Muscle of arm (tissue), 12 donors: ENCODE data around the gene KCNMA1. TPM values are rescaled to one million over a fixed set of nuclear protein-coding genes. Genes with fewer than 3 reads are reported as not detected.
"Not testable (repeated sequence)": the region's sequence is repeated elsewhere in the genome, so short reads cannot be mapped to it uniquely, and the experiment has no call there.

Source experiments
- DNase-seq: peaks from one replicate; pipeline ENCODE4 v3.0.0-alpha.2; 2013
- polyA plus RNA-seq, 12 donors: library from polyadenylated mRNA; unstranded; fragments of 120-200 nt; gene quantifications; one replicate each; pipeline ENCODE4 v1.2.1, GENCODE V29; 2013; ENCODE audit not compliant: insufficient read length in 12 of 12

KCNMA1 gene
- polyA plus RNA-seq, 12 donors, result 12.3 to 20.1 (median 16.4) TPM; not detected in 1

DNA sequence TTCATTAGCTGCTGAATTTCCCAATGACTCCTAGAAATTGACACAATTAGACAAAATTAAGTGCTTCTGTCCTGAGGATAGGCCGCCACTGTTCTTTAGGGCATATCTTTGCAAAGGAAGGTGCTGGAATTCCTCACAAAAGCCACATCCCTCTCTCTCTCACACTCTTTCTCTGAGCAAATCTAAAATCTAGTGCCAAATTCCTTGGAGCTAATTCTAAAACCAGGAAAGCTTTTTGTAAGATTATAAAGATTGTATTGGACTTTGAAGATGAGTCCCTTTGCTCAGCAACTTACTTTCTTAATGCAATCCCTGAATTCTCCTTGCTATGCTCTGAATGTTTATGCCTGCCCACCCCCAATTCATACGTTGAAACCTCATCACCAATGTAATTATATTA is 288.9 kb downstream of the KCNMA1 start:
- no peak for DNase-seq

DNA sequence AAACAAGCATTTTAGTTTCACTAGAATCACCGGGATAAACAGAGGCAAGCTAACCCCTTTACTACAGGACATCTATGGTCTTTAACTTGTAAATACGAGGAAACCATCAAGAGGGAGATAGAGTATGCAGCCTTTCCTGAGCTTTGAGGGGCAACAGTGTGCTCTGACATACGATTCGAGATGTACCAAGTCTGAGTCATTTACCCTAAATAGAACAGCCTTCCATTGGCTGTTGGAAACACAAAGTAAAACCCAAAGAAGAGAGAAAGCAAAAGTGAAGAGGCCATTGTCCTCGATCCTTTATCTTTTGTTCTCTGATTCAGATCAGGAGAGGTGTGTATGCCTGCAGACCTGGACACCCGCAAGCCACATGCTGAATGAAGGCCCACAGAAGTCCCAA is 289.5 kb downstream of the KCNMA1 start:
- DNase-seq, result no peak

DNA sequence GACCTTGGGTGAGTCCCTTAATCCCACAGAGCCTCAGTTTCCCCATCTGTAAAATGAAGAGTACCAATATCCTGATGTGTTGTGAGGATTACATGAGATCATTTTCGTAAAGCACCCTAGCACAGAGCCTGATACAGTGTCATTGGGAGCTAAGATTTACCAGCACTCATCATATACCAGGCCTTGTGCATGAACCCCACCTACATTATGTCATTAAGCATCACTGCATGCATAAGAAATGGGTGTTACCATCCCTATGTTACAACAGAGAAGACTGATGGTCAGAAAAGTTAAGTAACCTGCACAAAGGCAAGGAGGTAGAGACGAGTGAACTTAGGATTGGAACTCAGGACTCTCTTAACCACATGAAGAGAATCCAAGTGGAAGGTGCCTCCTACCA is 290.6 kb downstream of the KCNMA1 start:
- no peak for DNase-seq

DNA sequence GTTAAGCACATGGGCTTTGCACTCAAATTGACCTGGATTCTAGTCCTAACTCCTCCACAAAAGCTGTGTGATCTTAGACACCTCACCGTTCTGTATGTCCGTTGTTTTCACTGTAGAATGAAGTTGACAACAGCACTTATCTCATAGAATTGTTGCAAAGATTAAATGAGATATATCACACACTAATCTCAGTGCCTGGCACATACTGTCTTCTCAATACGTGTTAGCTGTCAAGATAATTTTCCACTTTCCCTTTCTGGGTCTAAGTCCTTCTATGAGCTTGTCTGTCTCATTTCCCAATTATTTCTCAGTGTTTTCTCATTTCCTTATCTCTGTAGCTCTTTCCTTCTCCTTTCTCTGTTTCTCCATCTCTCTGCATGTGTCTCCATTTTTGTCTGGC is 296.6 kb downstream of the KCNMA1 start:
- DNase-seq, result no peak

DNA sequence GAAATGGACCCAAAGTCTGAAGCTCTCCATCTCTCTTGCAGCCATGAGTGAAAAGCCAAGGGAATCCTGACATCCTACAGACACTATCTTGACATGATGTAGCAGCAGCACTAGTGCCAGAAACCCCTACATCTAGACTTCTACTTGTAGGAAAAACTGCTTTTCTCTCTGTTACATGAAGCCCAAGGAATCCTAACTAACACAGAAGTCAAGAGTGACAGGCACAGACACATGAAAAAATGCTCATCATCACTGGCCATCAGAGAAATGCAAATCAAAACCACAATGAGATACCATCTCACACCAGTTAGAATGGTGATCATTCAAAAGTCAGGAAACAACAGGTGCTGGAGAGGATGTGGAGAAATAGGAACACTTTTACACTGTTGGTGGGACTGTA is 297.7 kb downstream of the KCNMA1 start:
- DNase-seq, result not testable (repeated sequence)

DNA sequence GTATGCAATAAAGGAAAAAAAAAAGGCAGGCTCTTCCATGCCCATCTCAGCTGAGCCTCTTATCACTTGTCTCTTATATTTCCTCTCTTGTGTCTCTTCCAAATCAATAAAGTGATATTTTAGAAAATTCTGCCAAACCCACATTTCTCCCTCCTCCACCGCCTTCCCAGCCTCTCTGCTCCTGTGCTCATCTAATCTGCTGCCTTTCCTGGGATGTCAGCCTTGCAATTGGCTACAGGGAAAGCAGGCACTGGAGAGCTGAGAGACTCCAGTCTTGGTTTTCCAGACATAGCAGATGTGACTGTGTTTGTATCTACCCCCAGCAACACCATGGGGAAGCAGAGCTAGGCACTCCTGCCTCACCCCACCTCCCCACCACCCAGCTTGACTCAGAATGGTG is 298.4 kb downstream of the KCNMA1 start:
- DNase-seq, result no peak

DNA sequence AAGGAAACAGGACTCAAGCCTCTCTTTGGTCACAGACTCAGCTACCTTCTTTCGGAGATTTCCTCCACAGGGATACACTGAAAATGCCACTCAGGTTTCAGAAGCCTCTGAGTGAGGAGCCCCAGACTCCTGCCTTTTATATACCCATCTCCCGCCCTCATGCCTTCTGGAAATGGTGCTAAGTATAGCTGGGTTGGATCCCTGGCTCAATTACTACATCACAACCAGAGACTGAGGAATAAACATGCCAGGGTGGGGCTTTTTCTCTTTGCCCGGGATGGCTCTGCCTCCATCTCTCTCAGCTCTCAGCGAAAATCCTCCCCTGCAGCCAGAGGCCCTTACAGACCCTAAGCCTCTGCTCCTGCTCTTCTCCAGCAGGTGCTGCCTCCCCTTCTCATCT is 299.5 kb downstream of the KCNMA1 start:
- DNase-seq, result no peak

DNA sequence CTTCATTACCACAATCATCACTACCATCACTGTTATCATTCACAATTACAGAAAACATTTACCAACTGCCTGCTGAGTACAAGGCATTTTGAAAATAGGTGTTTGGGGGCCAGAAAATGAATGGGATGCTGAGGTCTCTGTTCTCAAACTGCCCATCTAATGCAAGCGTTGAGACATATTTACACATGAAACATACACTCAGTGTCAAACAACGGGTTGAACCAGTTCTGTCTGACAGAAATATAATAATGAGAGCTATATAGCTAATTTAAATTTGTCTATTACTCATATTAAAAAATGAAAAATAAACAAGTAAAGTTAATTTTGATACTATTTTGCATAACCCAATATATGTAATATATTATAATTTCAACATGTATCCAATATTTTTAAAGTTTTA is 303.1 kb downstream of the KCNMA1 start:
- no peak for DNase-seq

DNA sequence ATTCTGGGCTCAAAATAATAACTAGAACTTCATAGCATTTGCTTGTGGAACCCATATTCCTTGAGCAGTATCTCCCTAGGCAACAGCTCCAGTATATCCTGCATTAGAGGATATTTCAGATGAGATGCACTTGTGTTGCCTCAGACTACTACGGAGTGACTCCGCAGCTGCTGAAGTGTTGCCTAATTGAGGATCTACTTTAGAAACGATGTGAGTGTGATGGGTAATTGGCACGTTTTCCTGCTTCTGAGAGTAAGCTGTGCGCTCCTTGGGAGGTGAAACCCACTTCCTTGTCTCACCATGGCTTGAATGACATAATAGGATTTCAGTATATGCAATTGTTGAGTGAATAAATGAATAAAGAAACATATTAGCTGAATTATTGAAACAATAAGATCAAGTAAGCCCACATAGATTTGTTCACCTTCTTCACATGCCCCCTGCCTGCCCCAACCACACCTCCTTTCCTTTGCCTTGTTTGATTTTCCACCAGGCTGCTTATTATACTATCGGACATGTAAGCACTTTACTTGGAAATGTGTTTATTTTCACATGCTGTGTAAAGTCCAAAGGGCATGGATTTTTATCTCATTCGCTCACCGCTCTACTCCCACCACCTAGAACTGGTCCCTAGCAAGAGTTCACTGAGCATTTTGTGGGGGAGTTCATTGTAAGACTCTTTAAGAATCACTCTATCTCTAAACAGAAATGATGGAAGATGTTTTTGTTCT is 303.8 kb downstream of the KCNMA1 start:
- no peak for DNase-seq

DNA sequence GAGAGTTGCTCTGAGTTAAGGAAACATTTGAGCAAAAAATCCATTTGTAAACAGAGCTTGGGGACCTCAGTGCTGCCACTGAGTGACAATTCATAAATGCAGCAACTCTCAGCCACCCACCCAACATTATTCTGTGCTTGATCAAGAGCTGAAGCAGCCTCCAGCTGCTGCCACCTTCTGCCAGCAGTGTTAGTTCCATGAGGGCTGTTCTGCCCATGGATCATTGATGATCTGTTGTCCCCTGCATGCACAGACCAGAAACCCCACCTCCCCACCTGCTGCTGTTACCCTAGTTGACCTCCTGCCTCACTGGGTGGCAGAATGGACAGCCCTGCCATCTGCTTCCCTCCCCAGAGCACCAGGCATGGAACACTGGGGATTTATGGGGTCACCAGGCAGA is 305.4 kb downstream of the KCNMA1 start:
- no peak for DNase-seq

DNA sequence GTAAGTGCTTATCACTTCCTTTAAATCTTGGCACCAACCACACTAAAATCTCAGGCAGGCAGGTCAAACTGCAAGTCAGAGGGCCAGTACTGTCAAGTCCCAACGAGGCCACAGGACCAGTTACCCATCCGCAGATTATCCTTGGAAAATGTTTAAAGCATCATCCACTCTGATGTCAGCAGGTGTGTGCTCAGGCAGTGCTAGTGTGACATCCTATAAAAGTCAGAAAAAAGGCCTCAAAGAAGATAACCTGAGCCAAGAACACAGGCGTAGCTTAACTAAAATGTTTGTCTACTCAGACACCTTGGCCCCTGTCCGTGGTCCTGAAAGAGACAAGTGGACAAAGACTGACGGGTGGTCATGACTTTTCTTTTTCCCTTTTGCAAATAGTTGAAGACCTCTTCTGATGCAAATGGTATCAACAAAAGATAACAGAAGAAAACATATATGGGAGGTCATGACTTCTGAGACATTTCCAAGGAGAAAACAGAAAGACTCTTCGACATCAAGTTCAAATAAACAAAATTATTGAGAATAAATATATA is 309.3 kb downstream of the KCNMA1 start:
- DNase-seq, result peak; percentile 27

DNA sequence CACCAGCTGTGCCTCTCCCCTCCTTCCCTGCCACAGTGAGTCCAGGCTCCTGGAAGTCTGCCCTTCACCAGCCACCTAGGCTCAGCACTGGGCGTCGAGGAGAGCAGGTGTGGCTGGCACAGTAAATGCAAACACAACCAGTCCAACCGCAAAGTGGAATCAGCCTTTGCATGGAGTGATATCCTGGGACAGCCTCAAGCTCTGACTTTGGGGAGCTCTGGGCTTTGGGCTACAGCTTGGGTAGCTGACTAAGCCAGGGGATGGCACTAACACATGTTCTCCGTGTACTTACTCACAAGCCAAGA is 312.4 kb downstream of the KCNMA1 start:
- DNase-seq, result no peak

DNA sequence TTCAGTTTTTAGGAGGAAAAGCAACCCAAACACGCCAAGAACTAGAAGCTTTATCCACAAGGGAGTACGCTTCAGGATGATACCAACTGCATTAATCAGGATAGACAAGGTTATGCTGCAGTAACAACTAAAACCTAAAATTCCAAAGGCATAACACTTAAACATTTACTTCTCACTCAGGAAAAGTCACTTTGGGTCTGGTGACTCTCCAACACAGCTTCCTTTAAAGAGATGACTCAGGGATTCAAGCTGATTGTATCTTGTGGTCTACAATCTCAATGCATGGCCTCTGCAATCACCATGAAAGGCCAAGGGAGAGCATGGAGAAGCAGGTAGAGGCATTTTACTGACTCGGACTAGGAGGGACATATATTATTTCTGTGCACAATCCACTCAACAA is 315.8 kb downstream of the KCNMA1 start:
- no peak for DNase-seq

DNA sequence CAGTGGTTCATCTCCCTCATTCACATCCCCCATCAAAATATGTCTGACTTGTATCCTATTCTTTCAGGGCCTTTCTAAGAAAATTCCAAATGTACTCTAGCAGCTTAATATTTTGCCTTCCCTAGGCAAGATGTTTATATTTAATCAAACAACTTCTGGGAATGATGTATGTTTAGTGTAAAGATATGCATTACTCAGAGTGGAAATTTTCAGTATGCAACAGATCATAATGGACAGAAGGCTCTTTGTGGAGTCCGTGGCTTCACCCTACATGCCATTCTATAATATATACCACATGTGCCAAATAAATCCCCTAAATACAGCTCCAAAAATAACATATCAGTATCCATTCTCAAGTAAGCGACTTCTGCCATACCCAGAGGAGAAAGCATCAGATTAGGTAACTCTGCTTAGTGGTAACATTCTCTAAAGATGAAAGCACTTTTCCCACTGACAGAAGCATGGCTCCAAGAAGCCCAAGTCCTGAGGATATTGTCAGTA is 316.6 kb downstream of the KCNMA1 start:
- DNase-seq, result no peak

DNA sequence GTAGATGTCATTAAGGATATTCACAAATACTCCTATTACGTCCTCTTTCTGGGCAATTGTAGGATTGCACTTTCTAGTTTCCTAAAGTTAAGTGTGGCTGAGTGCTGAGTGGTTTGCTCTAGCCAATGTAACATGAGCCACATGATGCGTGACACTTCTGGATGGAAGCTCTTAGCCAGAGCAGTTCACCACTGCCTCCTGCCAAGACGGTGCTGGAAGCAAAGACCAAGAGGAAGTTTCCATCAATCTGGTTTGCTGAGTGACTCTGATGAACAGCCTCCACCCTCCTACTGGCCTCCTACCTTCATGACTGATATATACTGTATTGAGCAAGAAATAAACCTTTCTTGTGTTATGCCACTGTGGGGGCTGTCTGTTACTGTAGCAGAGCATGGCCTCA is 318.1 kb downstream of the KCNMA1 start:
- DNase-seq, result no peak

DNA sequence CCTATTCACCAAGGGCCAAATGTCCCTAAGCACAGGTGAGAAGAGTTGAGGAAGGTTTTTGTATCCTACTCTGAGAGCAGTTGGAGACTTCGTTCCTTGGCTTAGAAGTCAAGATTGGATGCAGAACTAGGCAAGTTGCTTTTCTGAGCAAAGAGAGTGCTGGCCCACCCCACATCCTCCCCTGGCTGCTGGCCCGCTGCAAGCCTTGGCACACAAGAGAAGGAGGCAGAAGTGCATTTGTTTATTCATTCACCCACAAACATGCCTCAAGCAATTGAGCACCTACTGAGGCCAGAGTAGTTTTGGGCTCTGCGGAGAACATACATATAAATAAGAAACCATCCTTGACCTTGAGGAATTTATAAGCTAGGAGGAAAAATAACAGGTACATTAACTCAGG is 318.9 kb downstream of the KCNMA1 start:
- DNase-seq, result no peak

DNA sequence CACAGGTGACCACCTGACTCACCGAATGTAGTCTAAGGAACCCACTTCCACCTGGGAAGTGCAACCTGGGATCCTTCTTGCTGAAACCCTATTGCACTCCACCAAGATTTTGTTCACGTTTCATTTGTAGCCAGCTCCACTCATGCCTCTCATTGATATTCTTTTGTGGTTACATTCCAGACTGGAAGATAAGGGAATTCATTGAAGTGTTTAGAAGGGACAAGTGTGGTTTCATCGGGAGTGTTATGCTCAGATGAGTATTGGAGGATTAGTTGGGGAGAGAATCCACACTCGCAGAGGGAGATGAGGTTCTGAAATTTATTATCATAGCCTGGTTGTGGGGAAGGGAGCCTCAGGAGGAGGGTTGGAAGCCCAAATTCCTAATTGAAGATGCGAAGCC is 320.4 kb downstream of the KCNMA1 start:
- no peak for DNase-seq

DNA sequence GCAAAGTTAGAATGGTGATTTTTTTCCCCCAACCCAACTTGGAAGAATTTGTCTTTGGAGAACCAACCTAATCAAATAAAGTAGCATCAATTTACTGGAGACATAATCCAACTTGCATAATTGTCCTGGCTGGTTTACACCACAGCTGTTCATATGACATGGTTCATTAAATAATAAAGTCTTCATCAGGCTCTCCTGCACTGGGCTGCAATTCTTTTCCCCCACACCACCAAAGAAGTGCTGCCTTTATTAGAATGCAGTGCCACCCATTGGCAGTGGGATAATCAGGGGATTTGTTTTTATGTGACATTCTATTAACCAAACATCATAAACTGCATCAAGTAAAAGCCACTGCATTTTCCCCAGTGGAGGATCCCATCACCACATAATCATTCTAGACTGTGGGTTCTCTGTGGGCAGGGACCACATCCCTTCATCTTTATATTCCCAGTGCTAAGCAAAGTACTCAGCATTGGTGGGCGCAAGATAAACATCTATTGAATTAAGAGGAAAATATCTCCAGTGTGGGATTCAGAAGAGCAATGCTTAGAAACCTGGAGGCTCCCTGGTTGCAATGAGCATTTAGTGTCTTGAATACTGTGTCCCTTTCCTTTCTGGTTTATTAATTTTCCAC is 322.0 kb downstream of the KCNMA1 start:
- DNase-seq, result no peak

DNA sequence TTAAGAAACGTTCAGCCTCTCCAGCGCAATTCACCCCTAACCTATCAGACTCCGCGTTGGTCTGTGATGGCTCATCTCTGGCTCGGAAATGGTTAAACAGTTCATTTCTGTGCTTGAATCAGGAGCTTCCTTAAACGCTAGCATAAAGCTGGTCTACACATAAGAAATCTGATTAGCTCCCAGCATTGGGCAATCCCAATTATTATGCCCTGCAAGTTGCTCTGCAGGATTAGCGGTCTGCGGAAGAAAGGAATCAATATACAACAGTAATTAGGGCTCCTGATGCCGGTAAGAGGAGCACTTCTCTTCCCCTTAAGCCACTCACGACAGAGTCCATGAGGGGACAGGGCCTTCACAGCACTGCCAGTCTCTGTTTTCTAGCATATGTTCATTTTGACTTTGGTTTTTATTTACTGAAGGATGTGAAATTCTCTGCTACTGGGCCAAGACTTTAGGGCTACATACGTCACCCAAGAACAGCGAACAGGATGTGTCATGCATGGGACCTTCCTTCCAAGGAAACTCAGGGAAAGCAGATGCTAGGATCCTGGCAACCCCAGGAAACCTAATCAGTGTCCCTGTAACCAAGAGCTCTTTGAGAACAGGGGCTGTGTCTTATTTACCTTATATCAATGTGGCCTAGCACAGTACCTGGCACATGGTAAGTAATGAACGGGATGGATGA is 324.4 kb downstream of the KCNMA1 start:
- DNase-seq, result no peak

DNA sequence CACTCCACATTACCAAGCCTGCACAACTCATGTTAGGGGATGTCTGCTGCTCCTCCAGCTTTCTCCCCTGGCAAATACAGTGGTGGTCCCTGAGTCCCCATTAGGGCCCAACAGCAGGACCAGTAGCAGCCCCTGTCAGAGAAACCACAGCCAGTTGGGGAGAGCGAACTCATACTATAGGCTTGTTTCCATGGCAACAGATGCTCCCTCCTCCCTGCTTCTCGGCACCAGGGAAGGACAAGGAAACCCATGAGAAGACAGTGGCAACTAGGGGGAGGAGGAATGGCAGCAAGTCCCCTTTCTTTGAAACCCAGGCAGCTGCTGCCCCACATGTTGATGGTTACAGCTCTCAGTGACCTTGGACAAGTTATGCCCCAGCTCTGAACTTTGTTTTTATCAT is 326.4 kb downstream of the KCNMA1 start:
- DNase-seq, result no peak

DNA sequence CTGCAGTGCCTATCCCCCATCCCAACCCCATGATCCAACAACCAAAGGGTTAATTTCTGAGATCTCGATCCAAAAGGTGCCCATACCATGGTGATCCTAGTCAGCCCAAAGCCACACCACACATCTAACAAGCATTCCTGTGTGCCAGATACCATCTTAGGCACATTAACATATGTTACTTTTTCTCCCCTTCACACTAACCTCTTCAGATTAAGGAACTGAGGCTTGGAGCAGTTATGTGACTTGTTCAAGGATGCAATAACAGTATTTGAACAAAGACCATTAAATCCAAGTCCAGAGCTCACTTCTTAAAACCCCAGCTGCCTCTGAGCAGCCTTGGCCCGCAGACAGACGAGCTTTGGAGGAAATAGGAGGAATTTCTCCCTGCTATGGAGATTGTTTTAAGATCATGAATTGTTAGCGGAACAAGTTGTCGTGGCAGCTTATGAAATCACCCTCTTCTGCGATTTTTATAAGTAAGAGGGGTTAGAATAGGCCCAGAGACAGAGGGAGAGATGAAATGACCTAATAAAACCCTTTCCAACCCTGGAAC is 327.2 kb downstream of the KCNMA1 start:
- peak; percentile 61 for DNase-seq

DNA sequence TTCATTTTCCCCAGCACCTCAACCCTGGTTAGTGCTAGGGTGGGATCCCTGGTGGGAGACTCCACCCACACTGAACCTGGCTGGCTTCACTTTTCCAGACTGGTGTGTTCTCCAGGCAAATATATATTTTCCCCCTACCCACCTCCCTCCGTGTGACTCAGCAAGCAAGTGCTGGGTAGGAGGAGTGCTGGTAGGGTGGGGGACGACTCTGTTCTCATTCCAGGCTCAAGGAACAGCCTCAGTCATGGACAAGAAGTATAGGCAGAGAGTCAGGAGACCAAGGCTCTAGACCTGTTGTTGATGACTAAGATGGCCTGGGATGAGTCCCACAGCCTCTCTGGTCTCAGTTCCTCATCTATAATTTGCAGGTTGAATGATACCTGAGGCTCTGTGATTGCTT is 328.1 kb downstream of the KCNMA1 start:
- no peak for DNase-seq

DNA sequence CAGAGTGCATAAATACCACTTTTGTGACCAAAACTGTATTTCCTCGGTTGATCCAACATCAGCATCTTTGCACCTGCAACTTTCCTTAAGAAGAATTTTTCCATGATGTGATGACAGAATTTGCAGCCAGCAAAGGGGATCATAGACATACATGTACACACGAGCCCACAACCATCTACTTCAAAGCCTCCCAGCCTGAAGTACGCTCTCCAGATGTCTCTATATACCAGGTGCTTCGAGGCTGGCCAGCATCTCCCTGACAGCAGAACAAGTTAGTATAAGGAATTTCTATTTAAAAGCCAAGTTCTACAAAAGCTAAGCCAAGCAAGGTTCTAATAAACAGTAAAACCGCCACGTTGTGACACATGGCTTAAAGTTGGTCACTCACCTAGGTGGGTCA is 328.5 kb downstream of the KCNMA1 start:
- DNase-seq, result no peak
